ENCODE data around the gene LTBP4.

The LTBP4 gene

DNA sequence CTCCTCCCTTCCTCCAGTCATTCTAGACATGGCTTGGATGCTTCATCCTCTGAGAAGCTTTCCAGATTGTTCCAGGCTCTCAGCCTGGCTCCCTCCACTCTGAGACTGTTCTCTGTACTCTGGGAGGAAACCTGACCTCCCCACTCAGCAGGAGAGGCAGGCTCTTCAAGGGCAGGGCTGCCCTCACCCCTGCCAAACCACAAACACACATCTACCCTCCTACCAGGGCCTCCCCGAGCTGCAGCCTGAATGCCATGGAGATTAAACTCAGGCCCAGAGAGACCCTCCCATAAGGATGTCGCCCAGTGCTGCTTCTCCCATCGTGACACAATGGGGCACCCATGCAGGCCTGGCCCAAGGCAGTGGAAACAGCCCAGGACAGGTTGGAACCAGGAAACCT, 73.1 kb downstream of the LTBP4 start:
- no peak overlapping the region for H2AFZ ChIP-seq (ENCODE audit: low read depth)
- H4K20me1 ChIP-seq (ENCODE audit: insufficient read depth) = no peaks in the 10 kb centered on the region
- no peaks in the 10 kb centered on the region; the same call in 1 of the 2 replicates for H3K36me3 ChIP-seq (ENCODE audit: insufficient read depth)
- no peak overlapping the region for H3K9ac ChIP-seq
- TF ChIP-seq, protein P1, sequence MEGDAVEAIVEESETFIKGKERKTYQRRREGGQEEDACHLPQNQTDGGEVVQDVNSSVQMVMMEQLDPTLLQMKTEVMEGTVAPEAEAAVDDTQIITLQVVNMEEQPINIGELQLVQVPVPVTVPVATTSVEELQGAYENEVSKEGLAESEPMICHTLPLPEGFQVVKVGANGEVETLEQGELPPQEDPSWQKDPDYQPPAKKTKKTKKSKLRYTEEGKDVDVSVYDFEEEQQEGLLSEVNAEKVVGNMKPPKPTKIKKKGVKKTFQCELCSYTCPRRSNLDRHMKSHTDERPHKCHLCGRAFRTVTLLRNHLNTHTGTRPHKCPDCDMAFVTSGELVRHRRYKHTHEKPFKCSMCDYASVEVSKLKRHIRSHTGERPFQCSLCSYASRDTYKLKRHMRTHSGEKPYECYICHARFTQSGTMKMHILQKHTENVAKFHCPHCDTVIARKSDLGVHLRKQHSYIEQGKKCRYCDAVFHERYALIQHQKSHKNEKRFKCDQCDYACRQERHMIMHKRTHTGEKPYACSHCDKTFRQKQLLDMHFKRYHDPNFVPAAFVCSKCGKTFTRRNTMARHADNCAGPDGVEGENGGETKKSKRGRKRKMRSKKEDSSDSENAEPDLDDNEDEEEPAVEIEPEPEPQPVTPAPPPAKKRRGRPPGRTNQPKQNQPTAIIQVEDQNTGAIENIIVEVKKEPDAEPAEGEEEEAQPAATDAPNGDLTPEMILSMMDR (conservative IDR thresholded peaks at IDR 0.05; ENCODE audit: low read depth, low read length) = no peak
- peaks cover 8% of the 10 kb centered on the region for H3K4me1 ChIP-seq (ENCODE audit: low read depth, poor library complexity, severe bottlenecking)
- no peaks in the 10 kb centered on the region for H3K27me3 ChIP-seq (ENCODE audit: insufficient read depth, low read depth)
- no peak overlapping the region for H3K4me3 ChIP-seq (IDR thresholded peaks at IDR 0.05; ENCODE audit: insufficient read depth, low read depth, low read length)
- H3K27ac ChIP-seq = no peak overlapping the region; the same call in 1 of the 2 replicates
- H3K4me2 ChIP-seq = no peak overlapping the region
- H3K79me2 ChIP-seq (ENCODE audit: insufficient read depth, low read depth) = no peaks in the 10 kb centered on the region

DNA sequence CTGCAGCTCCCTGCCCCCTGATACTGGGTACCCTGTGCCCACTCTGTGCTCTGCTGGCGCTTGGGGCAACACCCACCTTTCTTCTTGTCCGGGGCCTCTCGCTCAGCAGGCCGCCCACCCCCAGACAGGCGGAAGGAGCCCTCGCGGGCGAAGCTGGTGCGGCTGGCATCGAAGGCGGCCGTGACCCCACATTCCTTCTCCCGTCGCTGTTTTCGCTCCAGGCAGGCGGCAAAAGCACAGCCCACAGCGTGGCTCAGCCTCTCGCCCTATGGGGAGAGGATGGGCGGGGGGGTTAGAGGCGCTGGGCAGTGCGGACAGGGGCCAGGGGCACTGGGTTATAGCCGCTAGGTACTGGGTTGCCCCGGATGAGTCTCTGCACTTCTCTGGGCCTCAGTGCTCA, 76.0 kb downstream of the LTBP4 start:
- H4K20me1 ChIP-seq (ENCODE audit: insufficient read depth) = no peaks in the 10 kb centered on the region
- peaks cover 8% of the 10 kb centered on the region for H3K4me1 ChIP-seq (ENCODE audit: low read depth, poor library complexity, severe bottlenecking)

More for the DNA sequence above, 76.0 kb downstream of the LTBP4 start:
- H3K9ac ChIP-seq = no peak overlapping the region
- H3K27ac ChIP-seq = no peak overlapping the region
- H3K36me3 ChIP-seq (ENCODE audit: insufficient read depth) = no peaks in the 10 kb centered on the region; the same call in 1 of the 2 replicates
- no peaks in the 10 kb centered on the region for H3K27me3 ChIP-seq (ENCODE audit: insufficient read depth, low read depth)
- no peak overlapping the region for H3K4me3 ChIP-seq (IDR thresholded peaks at IDR 0.05; ENCODE audit: insufficient read depth, low read depth, low read length)
- H2AFZ ChIP-seq (ENCODE audit: low read depth) = no peak overlapping the region
- H3K79me2 ChIP-seq (ENCODE audit: insufficient read depth, low read depth) = no peaks in the 10 kb centered on the region
- TF ChIP-seq, protein P1 (conservative IDR thresholded peaks at IDR 0.05; ENCODE audit: low read depth, low read length) = no peak
- no peak overlapping the region for H3K4me2 ChIP-seq

All from KMS-11 (cell line).